CD14-positive monocyte (primary cell): ENCODE measurements around the gene NHERF1. TPM values are rescaled to one million over a fixed set of nuclear protein-coding genes. Genes with fewer than 3 reads are reported as not detected.

Experiments used
- DNase-seq, 3 donors: peaks; one replicate each; pipeline ENCODE4 v3.0.0-alpha.2; 2011 to 2022
- H2AFZ ChIP-seq: 2 replicates; pipeline ENCODE4 v1.6.0; 2012; ENCODE audit warnings: mild to moderate bottlenecking, low read depth, low read length, inconsistent platforms; ENCODE audit not compliant: insufficient read depth, poor library complexity, severe bottlenecking
- H3K27ac ChIP-seq, 2 donors: 1 replicate in 1 of 2; 2 replicates in 1 of 2; pipeline ENCODE4 v1.5.1; 2012 to 2013; ENCODE audit warnings: low read length in 2 of 2, control low read depth in 1 of 2, inconsistent platforms in 1 of 2, low read depth in 1 of 2, mild to moderate bottlenecking in 1 of 2
- H3K27me3 ChIP-seq, 2 donors: one replicate each; pipeline versions ENCODE4 v1.6.0 to v1.6.1; 2011 to 2013; ENCODE audit warnings: low read length in 2 of 2; ENCODE audit not compliant: control insufficient read depth in 2 of 2, insufficient read depth in 2 of 2
- H3K36me3 ChIP-seq, 2 donors: replicated peaks in 1 of 2; 1 replicate in 1 of 2; 2 replicates in 1 of 2; pipeline versions ENCODE4 v1.5.1 to v1.6.1; 2012 to 2013; ENCODE audit warnings: low read length in 2 of 2, control low read depth in 1 of 2, inconsistent platforms in 1 of 2, mild to moderate bottlenecking in 1 of 2; ENCODE audit not compliant: insufficient read depth in 2 of 2, control insufficient read depth in 1 of 2
- H3K4me1 ChIP-seq, 2 donors: 1 replicate in 1 of 2; 2 replicates in 1 of 2; pipeline versions ENCODE4 v1.5.1 to v1.6.1; 2012 to 2013; ENCODE audit warnings: low read length in 2 of 2, control low read depth in 1 of 2, inconsistent platforms in 1 of 2, mild to moderate bottlenecking in 1 of 2, moderate library complexity in 1 of 2; ENCODE audit not compliant: insufficient read depth in 2 of 2, control insufficient read depth in 1 of 2
- H3K4me2 ChIP-seq: replicated peaks from 2 replicates; pipeline ENCODE3; 2012; ENCODE audit warnings: low read length, moderate library complexity, mild to moderate bottlenecking; ENCODE audit not compliant: poor library complexity, severe bottlenecking; ENCODE audit errors: extremely low read depth
- H3K4me3 ChIP-seq, 3 experiments: fragments of 200-600 bp in 1 of 3; sonication (generic) in 1 of 3; replicated peaks in 1 of 3; 1 replicate in 2 of 3; 2 replicates in 1 of 3; pipeline ENCODE4 v1.5.1; 2011 to 2013; ENCODE audit warnings: low read length in 3 of 3, mild to moderate bottlenecking in 3 of 3, control low read depth in 2 of 3, low read depth in 2 of 3, inconsistent platforms in 1 of 3, moderate library complexity in 1 of 3
- H3K79me2 ChIP-seq: 2 replicates; pipeline ENCODE4 v1.6.0; 2012; ENCODE audit warnings: mild to moderate bottlenecking, control low read depth, inconsistent platforms, low read length, moderate library complexity; ENCODE audit not compliant: insufficient read depth
- H3K9ac ChIP-seq: 2 replicates; pipeline ENCODE4 v1.6.0; 2017; ENCODE audit warnings: low read length, mild to moderate bottlenecking; ENCODE audit not compliant: insufficient read depth, poor library complexity, severe bottlenecking
- H3K9me3 ChIP-seq, 2 donors: replicated peaks in 1 of 2; 1 replicate in 1 of 2; 2 replicates in 1 of 2; pipeline versions ENCODE4 v1.5.1 to v1.6.1; 2012 to 2013; ENCODE audit warnings: low read length in 2 of 2, control low read depth in 1 of 2; ENCODE audit not compliant: control insufficient read depth in 1 of 2, insufficient read depth in 1 of 2
- H4K20me1 ChIP-seq: 2 replicates; pipeline ENCODE4 v1.6.0; 2012; ENCODE audit warnings: mild to moderate bottlenecking, low read length, control low read depth, moderate library complexity; ENCODE audit not compliant: insufficient read depth
- H3K27ac Mint-ChIP-seq, 7 donors: one replicate each; pipeline ENCODE4 v1.8.0; 2020; ENCODE audit warnings: mild to moderate bottlenecking in 7 of 7, mixed read lengths in 7 of 7, moderate library complexity in 6 of 7, inconsistent platforms in 2 of 7
- H3K27me3 Mint-ChIP-seq, 3 donors: one replicate each; pipeline ENCODE4 v1.8.0; 2021 to 2022; ENCODE audit warnings: low read depth in 3 of 3, mild to moderate bottlenecking in 3 of 3, mixed read lengths in 3 of 3, moderate library complexity in 3 of 3, inconsistent platforms in 1 of 3
- H3K36me3 Mint-ChIP-seq, 2 donors: one replicate each; pipeline ENCODE4 v1.8.0; 2020; ENCODE audit warnings: mixed read lengths in 2 of 2, inconsistent platforms in 1 of 2, mild to moderate bottlenecking in 1 of 2
- H3K4me1 Mint-ChIP-seq: one replicate; pipeline ENCODE4 v1.8.0; 2020; ENCODE audit warnings: mild to moderate bottlenecking, mixed read lengths
- H3K4me3 Mint-ChIP-seq, 2 donors: one replicate each; pipeline ENCODE4 v1.8.0; 2020; ENCODE audit warnings: mild to moderate bottlenecking in 2 of 2, mixed read lengths in 2 of 2, moderate library complexity in 1 of 2
- H3K9me3 Mint-ChIP-seq, 7 donors: one replicate each; pipeline ENCODE4 v1.8.0; 2020 to 2022; ENCODE audit warnings: mixed read lengths in 7 of 7, mild to moderate bottlenecking in 6 of 7, moderate library complexity in 6 of 7, inconsistent platforms in 2 of 7
- WGBS: methylation state at CpG from one replicate; pipeline ENCODE4 v1.1.5; 2013; ENCODE audit warnings: missing lambda C conversion rate; ENCODE audit not compliant: insufficient coverage; 5-methylcytosine and 5-hydroxymethylcytosine counted together
- intact Hi-C, 2 donors: fragments of 100-400 bp; cut with micrococcal nuclease; formaldehyde crosslinking; loops; one replicate each; pipeline versions ENCODE4 v1.15.0 to v1.15.1; 2023
- polyA plus RNA-seq, 3 donors: library from polyadenylated mRNA; depleted of rRNA in 1 of 3; unstranded in 2 of 3; stranded (reverse) in 1 of 3; fragments of 300-500 nt in 2 of 3; fragments of >200 nt in 1 of 3; fragmentation: Illumina TruSeq in 2 of 3; gene quantifications; 1 replicate in 2 of 3; 2 replicates in 1 of 3; pipeline ENCODE4 v1.2.3, GENCODE V29; 2012 to 2021
- TF ChIP-seq, protein P1 (sequence below): fragments of 200-600 bp; IDR thresholded peaks from one replicate; pipeline ENCODE4 v1.8.0; 2022; ENCODE audit warnings: antibody characterized with exemption, mild to moderate bottlenecking

Gene NHERF1
- polyA plus RNA-seq, 3 donors, result 79.5 to 149 (median 131) TPM

DNA sequence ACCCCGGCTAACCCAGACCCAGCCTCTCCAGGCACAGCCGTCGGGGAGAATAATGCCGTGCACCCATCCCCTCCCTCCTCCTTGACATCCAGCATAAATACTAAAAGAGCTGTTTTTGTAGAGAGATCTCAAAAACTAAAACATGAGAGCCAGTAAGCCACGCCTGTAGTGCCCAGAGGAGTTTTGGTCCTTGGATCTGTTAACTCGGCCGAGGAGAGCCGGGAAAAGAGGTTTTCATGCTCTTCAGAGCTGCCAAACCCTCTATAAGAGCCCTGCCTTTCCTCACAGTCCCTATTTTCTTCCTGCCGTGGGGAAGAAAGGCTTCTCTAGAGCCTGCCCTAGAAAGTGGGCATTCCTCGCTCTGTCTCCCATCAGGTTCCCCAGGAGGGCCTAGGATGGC is 57.9 kb downstream of the NHERF1 start:
- peaks cover 77 to 86% of the 10 kb centered on the region in 2 donors for H3K36me3 Mint-ChIP-seq
- DNase-seq, result no peak
- no CpG with 5 or more reads among the region's 10 CpGs for WGBS
- Histone ChIP-seq H3K36me3 (peaks cover 39 to 64% of the 10 kb centered on the region in 2 donors), H3K4me1 (peaks cover 33 to 45% of the 10 kb centered on the region in 2 donors), H4K20me1 (peaks cover 70% of the 10 kb centered on the region), H3K27ac (no peak overlapping the region), H3K4me3 (no peak overlapping the region), H3K9ac (no peak overlapping the region), H3K4me2 (no peak overlapping the region), H2AFZ (no peak overlapping the region), H3K9me3 (no peaks in the 10 kb centered on the region), H3K79me2 (peaks cover 12% of the 10 kb centered on the region), H3K27me3 (no peaks in the 10 kb centered on the region)
- no peak overlapping the region for H3K4me3 Mint-ChIP-seq
- no peaks in the 10 kb centered on the region for H3K9me3 Mint-ChIP-seq
- no peak overlapping the region for H3K27ac Mint-ChIP-seq
- intact Hi-C loops, result loop anchor here in 1 of 2 donors (5.0 kb wide), 1 partner anchor 46 kb away; no protein-coding TSS in a partner anchor
- H3K4me1 Mint-ChIP-seq, result peaks cover 47% of the 10 kb centered on the region
- TF ChIP-seq, protein P1, sequence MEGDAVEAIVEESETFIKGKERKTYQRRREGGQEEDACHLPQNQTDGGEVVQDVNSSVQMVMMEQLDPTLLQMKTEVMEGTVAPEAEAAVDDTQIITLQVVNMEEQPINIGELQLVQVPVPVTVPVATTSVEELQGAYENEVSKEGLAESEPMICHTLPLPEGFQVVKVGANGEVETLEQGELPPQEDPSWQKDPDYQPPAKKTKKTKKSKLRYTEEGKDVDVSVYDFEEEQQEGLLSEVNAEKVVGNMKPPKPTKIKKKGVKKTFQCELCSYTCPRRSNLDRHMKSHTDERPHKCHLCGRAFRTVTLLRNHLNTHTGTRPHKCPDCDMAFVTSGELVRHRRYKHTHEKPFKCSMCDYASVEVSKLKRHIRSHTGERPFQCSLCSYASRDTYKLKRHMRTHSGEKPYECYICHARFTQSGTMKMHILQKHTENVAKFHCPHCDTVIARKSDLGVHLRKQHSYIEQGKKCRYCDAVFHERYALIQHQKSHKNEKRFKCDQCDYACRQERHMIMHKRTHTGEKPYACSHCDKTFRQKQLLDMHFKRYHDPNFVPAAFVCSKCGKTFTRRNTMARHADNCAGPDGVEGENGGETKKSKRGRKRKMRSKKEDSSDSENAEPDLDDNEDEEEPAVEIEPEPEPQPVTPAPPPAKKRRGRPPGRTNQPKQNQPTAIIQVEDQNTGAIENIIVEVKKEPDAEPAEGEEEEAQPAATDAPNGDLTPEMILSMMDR, result no peak
- peaks cover 2 to 7% (median 4%) of the 10 kb centered on the region in 3 donors for H3K27me3 Mint-ChIP-seq

DNA sequence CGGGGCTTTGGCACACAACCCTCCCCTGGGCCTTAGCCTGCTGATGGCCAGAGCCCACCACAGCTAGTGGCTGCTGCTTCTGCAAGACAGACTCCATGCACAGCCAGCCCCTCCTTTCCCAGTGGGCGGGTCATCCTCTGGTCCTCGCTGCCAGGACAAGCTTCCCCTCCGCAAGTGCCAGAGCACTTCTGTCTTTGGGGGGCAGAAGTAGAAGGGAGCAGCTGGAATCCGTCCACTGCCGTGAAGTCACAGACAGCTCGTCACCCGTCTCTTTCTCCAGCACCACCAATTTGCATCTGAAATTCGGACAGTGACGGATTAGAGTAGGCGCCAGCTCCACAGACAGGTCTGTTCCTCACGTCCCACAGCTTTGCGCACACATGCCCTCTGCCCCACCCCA is 59.0 kb downstream of the NHERF1 start:
- H3K4me2 ChIP-seq, result no peak overlapping the region
- peaks cover 12% of the 10 kb centered on the region for H3K79me2 ChIP-seq
- 55% methylated on average over 6 of the region's 13 CpGs for WGBS
- H3K4me1 Mint-ChIP-seq, result peaks cover 57% of the 10 kb centered on the region
- H3K27ac ChIP-seq, result no peak overlapping the region
- H3K9me3 ChIP-seq, result no peaks in the 10 kb centered on the region
- no peak for DNase-seq
- intact Hi-C loops, result loop anchor here in 1 of 2 donors (5.0 kb wide), 1 partner anchor 45 kb away; no protein-coding TSS in a partner anchor
- peaks cover 68% of the 10 kb centered on the region for H4K20me1 ChIP-seq
- no peak overlapping the region for H3K9ac ChIP-seq
- no peak overlapping the region for H3K4me3 ChIP-seq
- H3K27me3 ChIP-seq, result no peaks in the 10 kb centered on the region
- H3K4me3 Mint-ChIP-seq, result no peak overlapping the region
- H3K9me3 Mint-ChIP-seq, result no peaks in the 10 kb centered on the region
- peaks cover 44 to 56% of the 10 kb centered on the region in 2 donors for H3K4me1 ChIP-seq
- peaks cover 30 to 53% of the 10 kb centered on the region in 2 donors for H3K36me3 ChIP-seq
- TF ChIP-seq, protein P1, result no peak
- H2AFZ ChIP-seq, result no peak overlapping the region
- peaks cover 66 to 81% of the 10 kb centered on the region in 2 donors for H3K36me3 Mint-ChIP-seq
- peaks cover 2 to 7% (median 4%) of the 10 kb centered on the region in 3 donors for H3K27me3 Mint-ChIP-seq
- peak overlapping the region in 1 of 7 donors; percentile 36 for H3K27ac Mint-ChIP-seq
